SKM-1 treated with dmso at 0.1 percent for 144 hours (cell line): ENCODE data around the gene APPL2.

Source experiments
- DNase-seq: peaks from one replicate; lab custom pipeline; 2025; ENCODE audit not compliant: unreplicated experiment; lab: John Stamatoyannopoulos, UW

The APPL2 gene

GRCh38 chr12:105223352-105223845, 12.6 kb downstream of the APPL2 start:
- DNase-seq: no peak

- DNase-seq: no peak
These were observed 13.1 kb downstream of the APPL2 start for GRCh38 chr12:105222726-105223351.

- no peak for DNase-seq
These were observed 13.7 kb downstream of the APPL2 start for GRCh38 chr12:105222284-105222655.

GRCh38 chr12:105221583-105222283, 14.2 kb downstream of the APPL2 start:
- DNase-seq: no peak

GRCh38 chr12:105220929-105221290, 15.1 kb downstream of the APPL2 start:
- no peak for DNase-seq

GRCh38 chr12:105220150-105220928, 15.6 kb downstream of the APPL2 start:
- no peak for DNase-seq

GRCh38 chr12:105219261-105220028, 16.5 kb downstream of the APPL2 start:
- no peak for DNase-seq

GRCh38 chr12:105218434-105218833, 17.5 kb downstream of the APPL2 start:
- DNase-seq: no peak

GRCh38 chr12:105214670-105215375, 21.2 kb downstream of the APPL2 start:
- no peak for DNase-seq

GRCh38 chr12:105214148-105214547, 21.8 kb downstream of the APPL2 start:
- DNase-seq: no peak

GRCh38 chr12:105212438-105212837, 23.5 kb downstream of the APPL2 start:
- DNase-seq: no peak

GRCh38 chr12:105209091-105209490, 26.9 kb downstream of the APPL2 start:
- no peak for DNase-seq

- DNase-seq: no peak
These were observed 29.1 kb downstream of the APPL2 start for GRCh38 chr12:105206686-105207374.

GRCh38 chr12:105205322-105206048, 30.5 kb downstream of the APPL2 start:
- DNase-seq: no peak

- no peak for DNase-seq
These were observed 31.1 kb downstream of the APPL2 start for GRCh38 chr12:105204916-105205315.

- no peak for DNase-seq
These were observed 31.8 kb downstream of the APPL2 start for GRCh38 chr12:105204127-105204526.

- DNase-seq: no peak
These were observed 33.8 kb downstream of the APPL2 start for GRCh38 chr12:105202202-105202601.

GRCh38 chr12:105201299-105201698, 34.7 kb downstream of the APPL2 start:
- DNase-seq: no peak

GRCh38 chr12:105200385-105200784, 35.6 kb downstream of the APPL2 start:
- DNase-seq: no peak
